GM18502 (cell line): Measurements from ENCODE around the gene SLC66A2.

ENCODE experiments used
- ATAC-seq: cut with Tn5 transposase; IDR thresholded peaks from one replicate; pipeline ENCODE4 v1.9.1; 2021; ENCODE audit warnings: mild to moderate bottlenecking; ENCODE audit not compliant: unreplicated experiment, poor library complexity

The SLC66A2 gene

GRCh38 chr18:79940126-79940813 lies 11.2 kb downstream of the SLC66A2 start:
- ATAC-seq: no peak

DNA sequence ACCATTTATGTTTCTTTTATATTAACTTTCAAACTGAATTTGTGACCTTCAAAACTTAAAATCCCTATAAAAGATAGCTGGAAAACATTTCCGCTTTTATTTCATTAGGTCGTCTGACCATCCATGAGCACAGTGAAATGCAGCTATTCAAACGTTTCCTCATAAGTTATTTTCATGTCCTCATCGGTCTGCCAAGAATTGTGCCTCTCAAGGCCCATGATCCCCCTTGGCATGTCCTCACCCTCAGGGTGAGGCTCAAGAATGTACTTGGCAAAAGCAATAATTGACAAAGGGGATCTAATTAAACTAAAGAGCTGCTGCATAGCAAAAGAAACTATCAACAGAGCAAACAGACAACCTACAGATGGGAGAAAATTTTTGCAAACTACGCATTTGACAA lies 12.4 kb downstream of the SLC66A2 start:
- ATAC-seq: no peak

DNA sequence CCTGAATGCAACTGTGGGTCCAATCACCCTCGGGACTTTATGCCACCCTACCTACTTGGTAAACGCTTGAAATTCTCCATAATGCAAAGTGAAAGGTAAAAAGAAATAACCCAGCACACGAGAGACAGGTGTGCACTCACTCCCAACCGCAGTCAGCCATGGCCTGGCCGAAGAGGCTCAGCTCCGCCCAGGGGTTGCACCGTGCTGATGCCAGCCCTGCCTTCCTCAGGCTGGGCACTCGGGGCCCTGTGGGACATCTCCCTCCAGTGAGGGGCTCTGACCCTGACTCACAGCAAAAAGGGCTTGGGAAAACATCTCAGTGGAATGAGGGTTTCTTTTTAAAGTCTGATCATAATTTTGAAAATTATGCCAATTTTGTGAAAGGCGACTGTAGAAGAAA lies 13.3 kb downstream of the SLC66A2 start:
- ATAC-seq: no peak

GRCh38 chr18:79937103-79937860 lies 14.2 kb downstream of the SLC66A2 start:
- ATAC-seq: no peak

GRCh38 chr18:79936641-79937040 lies 14.8 kb downstream of the SLC66A2 start:
- no peak for ATAC-seq

DNA sequence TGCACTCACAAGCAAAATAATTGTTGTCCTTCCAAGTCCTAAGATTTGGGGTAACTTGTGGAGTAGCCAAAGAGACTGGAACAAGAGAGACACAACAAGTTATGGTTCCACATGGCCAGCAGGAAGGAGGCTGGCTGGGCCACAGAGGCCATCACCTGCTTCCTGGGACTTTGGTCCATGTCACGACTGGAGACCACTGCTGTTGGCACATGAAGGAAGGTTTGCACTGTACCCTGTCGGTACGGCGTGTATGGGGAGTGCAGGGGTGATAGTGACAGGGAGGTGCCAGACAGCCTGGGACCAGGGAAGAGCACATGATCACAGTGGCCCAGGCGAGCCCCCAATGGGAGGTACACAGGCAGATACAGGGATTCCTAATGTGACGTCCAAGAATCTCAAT lies 15.5 kb downstream of the SLC66A2 start:
- no peak for ATAC-seq

- no peak for ATAC-seq
Measured at GRCh38 chr18:79935499-79935898, 16.0 kb downstream of the SLC66A2 start.

DNA sequence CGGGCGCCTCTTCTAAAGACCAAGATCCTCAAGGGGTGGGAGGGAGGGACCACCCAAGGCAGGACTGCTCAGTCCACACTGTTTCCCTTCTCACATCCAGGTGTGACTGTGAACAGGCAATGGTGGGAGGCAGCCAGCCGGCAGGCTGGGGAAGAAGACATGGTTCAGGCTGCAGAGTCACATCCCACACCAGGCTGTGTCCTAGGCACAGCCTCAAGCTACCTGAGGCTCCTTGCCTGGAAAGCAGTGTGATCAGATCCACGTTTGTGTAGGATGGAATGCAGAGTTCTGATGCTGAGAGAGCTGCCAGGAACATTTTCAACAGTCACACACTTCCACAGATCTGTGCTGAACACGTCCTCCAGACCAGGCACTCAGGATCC lies 16.4 kb downstream of the SLC66A2 start:
- ATAC-seq: no peak

DNA sequence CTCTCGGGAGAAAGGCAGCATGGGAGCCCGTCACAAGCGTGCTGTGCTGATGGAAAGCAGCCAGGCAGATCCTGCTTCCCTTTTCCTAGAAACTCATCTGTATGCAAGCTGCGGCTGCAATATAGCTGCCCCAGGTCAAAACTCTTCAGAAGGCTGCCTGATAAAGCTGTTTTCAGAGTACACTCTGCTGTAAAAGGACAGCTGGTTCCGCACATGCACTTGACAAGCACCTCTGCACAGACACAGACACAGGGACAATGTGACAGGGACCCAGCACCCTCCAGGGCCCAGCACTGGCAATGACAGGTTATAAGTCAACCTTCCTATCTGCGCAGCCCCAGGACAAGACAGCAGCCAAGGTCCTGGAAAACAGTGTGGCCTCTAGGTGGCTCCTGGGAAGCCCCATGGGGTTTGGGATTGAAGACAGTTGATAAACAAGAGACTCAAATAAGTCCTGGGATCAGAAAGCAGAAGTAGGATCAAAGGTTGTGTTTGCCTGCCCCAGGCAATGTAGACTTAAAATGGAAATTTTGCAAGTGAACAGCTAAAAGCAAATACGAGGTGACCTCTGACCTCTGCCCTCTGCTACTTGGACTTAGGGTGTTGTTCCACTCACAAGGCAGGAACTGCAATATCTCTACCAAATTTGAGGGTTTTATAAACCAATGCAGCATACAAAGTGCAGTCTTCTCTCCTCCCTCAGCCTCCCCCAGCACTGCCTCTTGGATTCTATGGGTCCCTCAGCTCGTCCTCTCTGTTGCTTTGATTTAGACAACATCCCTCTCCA lies 16.9 kb downstream of the SLC66A2 start:
- no peak for ATAC-seq

DNA sequence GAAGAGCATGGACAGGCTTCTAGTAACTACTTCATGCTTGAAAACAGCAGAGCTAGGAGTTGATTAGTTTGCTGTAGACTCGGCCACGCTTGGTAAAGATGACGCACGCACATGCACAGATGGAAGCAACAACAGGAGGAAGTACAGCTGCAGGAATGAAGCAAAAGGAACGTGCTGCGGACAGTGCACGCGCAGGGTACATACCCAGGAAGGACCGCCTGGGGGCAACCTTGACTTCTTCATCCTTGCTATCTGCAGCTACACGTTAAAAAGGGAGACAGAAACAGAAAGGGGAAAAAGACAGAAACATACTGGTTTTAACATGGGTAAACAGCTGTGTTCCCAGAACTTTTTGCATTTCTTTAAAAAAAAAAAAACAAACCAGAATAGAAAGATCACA lies 17.7 kb downstream of the SLC66A2 start:
- no peak for ATAC-seq

DNA sequence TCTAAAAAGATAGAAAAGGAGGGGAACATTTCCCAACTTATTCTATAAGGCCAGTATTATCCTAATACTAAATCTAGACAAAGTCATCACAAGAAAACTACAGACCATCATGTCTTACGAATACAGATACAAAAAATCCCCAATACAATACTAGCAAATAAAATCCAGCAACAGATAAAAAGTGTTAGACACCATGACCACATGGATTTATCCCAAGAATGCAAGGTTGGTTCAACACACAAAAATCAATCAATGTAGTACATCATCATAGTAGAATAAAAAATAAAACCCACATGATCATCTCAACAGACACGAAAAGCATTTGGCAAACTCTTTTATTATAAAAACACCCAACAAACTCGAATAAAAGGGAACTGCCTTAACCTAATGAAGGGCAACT lies 18.5 kb downstream of the SLC66A2 start:
- no peak for ATAC-seq

DNA sequence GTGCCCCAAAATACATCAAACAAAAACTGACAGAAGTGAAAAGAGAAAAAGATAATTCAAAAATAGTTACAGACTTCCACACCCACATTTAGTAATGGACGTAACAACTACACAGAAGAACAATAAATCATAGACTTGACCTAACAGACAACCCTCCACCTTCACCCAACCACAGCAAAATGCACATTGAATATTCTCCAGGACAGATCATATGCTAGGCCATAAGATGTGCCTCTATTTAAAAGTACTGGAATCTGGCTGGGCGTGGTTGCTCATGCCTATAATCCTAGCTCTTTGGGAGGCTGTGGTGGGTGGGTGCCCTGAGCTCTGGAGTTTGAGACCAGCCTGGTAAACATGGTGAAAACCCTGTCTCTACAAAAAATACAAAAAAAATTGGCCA lies 20.0 kb downstream of the SLC66A2 start:
- no peak for ATAC-seq

DNA sequence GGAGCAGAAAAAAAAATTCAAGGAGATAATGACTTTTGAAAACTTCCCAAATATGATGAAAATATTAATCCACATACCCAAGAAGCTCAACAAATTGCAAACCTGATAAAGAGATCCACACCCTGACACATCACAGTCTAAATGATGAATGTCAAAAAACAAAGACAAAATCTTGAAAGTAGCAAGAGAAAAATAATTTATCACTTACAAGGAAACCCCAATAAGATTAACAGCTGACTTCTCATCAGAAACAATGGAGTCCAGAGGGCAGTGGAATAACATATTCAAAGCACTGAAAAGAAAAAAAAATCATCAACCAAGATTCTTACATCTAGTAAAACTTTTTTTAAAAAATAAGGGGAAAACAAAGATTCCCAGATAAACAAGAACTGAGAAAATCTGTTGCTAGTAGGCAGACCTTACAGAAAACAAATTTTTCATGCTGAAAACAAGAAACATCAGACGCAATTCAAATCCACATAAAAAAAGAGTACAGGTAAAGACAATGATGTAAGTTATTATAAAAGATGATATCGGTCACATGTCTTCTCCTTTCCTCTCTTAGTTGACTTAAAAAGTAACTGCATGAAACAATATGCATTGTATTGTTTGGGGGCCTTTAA lies 21.3 kb downstream of the SLC66A2 start:
- ATAC-seq: no peak

- no peak for ATAC-seq
Measured at GRCh38 chr18:79928563-79928960, 22.9 kb downstream of the SLC66A2 start.

DNA sequence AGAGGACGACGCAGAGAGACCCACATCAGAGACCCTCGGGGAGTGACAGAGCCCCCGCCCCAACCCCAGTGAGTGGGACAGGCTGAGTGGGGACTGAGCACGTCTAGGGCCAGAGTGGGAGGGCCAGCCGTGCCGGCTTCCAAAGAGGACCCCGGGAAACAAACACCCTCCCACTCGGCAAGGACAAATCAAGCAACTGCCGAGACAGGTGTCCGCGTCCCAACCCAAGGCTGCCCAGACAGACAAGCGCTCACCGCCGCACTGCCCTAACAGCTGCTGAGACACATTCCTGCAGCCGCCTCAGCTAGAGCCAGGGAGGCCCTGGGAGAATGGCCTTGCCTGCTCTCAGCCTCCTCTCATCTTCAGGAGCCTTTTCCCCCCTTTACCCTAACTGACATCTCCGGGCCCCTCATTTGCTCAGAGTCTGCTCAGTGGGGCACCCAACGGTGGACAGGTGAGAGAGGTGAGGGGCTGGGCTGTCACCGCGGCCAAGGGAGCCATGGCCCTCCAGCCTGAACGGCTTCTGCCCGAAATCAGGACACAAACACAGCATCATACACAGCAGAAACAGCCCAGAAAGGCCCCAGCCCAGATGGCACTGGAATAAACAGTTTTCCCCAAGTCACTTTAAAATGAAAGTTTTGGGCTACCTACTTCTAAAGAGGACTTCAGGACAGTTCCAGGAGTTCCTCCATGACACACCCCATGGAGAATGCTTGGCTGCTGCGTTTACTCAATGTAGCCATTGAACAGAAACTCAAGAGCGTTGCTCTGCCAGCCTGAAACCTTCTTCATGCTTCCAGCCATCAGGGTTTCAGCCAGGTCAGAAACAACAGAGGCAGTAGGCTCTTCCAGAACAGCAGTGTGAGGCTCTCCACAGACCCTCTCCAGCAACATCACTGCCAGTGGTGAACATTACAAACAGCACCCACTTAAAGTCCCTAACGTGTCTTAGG lies 23.6 kb downstream of the SLC66A2 start:
- ATAC-seq: no peak

GRCh38 chr18:79926715-79927606 lies 24.5 kb downstream of the SLC66A2 start:
- ATAC-seq: no peak

DNA sequence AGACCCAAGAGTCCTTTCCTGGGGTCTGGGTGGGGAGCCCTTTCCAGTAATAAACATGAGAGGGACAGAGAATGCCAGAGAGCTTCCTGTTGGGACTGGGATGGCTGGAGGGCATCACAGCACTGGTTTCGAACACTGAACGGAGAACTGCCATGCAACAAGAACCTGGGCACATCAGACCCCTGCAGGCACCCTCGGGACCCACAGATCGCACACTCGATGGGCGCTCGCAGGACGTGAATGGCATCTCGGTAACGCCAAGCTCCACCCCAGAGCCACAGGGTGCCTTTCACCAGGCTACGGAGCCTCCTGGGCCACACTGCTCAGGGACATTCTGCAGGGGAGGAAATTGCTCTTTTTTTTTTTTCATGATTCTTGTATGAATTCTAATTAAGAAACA lies 25.1 kb downstream of the SLC66A2 start:
- no peak for ATAC-seq

DNA sequence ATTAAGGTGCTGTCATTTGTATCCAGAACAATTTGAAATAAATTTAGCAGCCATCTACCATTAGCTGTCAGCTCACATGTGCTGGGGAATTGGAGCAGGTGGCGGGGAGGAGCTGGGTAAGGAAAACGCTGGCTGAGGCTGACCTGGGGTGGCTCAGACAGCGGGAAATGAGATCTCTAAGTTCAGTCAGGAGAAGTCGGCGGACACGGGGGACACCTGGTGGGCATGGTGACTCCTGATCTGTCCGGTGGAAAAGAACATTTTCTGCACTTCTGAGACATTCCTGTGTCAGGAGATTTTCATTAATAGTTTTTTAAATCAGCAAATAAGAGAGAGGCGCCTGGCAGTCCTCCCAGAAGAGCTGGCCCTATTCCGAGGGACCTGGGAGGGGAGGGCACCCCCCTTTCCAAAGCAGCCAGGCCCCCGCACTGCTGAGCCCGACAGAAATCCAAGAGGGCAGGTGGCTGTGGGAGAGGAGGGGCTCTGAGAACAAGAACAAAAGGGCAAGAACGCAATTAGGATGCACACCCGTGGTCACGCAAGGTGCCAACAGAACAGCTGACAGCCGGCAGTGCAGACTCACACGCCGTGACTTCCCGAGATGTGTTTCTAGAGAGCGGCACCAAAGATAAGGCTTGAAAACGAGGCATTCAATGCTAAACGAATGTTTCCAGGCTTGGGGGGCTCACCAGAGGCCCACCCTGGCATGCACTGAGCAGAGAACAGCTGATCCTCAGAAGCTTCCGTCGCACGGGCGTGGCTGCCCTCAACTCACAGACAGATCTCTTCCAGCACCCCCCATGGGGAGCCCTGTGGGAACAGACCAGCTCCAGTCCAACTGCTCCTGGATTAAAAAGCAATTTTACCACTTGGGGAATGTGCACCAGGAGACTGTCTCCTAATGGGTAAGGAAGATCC lies 26.4 kb downstream of the SLC66A2 start:
- no peak for ATAC-seq
